ENCODE results near the gene IFNAR1.

DNA sequence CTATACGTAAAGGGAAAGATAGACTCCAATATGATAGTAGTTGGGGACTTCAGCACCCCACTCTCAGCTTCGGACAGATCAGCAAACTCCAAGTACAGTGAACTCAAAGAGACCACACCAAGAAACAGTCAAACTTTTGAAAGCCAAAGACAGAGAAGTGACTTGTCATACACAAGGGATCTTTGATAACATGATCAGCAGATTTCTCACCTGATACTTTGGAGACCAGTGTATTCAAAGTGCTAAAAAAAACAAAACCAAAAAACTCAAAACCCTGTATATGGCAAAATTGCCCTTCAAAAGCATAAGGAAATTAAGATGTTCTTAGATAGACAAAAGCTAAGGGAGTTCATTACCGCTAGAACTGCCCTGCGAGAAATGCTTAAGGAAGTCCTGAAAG, 9.4 kb downstream of the IFNAR1 start:
- TF ChIP-seq, protein P1, sequence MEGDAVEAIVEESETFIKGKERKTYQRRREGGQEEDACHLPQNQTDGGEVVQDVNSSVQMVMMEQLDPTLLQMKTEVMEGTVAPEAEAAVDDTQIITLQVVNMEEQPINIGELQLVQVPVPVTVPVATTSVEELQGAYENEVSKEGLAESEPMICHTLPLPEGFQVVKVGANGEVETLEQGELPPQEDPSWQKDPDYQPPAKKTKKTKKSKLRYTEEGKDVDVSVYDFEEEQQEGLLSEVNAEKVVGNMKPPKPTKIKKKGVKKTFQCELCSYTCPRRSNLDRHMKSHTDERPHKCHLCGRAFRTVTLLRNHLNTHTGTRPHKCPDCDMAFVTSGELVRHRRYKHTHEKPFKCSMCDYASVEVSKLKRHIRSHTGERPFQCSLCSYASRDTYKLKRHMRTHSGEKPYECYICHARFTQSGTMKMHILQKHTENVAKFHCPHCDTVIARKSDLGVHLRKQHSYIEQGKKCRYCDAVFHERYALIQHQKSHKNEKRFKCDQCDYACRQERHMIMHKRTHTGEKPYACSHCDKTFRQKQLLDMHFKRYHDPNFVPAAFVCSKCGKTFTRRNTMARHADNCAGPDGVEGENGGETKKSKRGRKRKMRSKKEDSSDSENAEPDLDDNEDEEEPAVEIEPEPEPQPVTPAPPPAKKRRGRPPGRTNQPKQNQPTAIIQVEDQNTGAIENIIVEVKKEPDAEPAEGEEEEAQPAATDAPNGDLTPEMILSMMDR (IDR thresholded peaks at IDR 0.05), result no peak
- no peak for TF ChIP-seq POLR2AphosphoS5 (IDR thresholded peaks at IDR 0.05; ENCODE audit: insufficient read depth in 1 of 2, low read depth in 1 of 2)
